ENCODE results near the gene PGM2.
"Not testable (repeated sequence)": the region's sequence is repeated elsewhere in the genome, so short reads cannot be mapped to it uniquely, and the experiment has no call there.

The PGM2 gene

DNA sequence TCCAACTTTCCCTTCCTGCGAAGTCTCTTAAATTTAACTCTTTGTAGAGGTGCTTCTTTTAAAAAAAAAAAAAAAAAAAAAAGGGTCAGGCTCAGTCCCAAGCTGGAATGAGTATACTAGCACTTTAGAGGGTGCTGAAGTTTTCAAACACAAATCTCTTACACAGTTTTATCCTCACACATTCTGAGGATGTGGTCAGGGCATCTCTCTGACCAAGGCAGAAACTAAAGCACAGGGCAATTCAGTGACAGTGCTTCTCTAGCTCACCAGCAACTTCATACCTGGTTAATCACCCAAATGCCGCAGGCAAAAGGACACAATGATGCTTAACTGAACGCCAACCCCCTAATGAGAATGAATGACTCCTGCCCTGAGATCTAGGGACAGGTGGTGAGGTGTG is 9.8 kb upstream of the PGM2 start:
- no peak for DNase-seq (ENCODE audit: low read depth in 3 of 3, low spot score in 1 of 3)

DNA sequence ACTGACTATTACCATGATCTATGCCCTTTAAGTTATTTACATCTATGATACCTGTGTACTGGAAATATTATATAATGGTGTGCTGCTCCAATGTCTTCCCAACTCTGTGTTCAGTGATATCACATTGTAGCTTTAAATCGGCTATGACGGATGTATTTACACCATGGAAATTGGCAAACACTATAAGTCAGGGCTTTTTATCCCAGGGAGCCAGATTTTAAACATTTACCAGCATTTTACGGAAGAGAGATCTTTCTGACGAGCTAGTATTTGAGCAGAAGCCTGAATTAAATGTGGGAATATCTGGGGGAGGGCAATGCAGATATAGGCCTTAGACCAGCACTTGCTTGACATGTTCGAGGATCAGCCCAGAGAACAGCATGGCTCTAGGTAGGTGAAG is 7.7 kb upstream of the PGM2 start:
- no peak for DNase-seq (ENCODE audit: low read depth in 3 of 3, low spot score in 1 of 3)

GRCh38 chr4:37820458-37820857 is 6.0 kb upstream of the PGM2 start:
- DNase-seq (ENCODE audit: low read depth in 3 of 3, low spot score in 1 of 3): not testable (repeated sequence)

GRCh38 chr4:37821953-37822605 is 4.4 kb upstream of the PGM2 start:
- no peak for DNase-seq (ENCODE audit: low read depth in 3 of 3, low spot score in 1 of 3)

DNA sequence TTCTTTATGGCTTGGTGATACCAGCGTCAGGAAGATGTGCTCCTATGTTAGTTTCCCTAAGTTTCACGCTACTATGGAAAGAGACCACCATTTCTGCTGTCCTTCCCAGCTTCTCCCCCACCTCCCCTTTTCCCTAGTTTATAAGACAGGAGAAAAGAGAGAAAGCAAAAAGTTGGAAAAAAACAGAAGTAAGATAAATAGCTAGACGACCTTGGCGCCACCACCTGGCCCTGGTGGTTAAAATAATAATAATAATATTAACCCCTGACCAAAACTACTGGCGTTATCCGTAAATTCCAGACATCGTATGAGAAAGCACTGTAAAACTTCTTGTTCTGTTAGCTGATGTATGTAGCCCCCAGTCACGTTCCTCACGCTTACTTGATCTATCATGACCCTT is 985 bp upstream of the PGM2 start:
- not testable (repeated sequence) for DNase-seq (ENCODE audit: low read depth in 3 of 3, low spot score in 1 of 3)

DNA sequence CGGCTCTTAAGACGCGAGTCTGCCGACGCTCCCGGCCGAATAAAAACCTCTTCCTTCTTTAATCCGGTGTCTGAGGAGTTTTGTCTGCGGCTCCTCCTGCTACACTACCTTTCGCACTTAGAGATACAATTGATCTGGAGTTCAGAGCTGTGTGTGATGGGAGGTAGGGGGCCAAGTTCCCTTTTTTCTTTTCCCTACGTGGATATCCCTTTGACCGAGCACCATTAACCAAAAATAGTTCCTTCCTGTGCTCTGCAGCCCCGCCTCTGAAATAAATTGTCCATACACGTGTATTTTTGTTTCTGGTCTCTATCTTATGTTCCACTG is 555 bp upstream of the PGM2 start:
- no peak for DNase-seq (ENCODE audit: low read depth in 3 of 3, low spot score in 1 of 3)

- DNase-seq (ENCODE audit: low read depth in 3 of 3, low spot score in 1 of 3): no peak
These were observed 672 bp downstream of the PGM2 start for GRCh38 chr4:37827030-37827685.

- no peak for DNase-seq (ENCODE audit: low read depth in 3 of 3, low spot score in 1 of 3)
These were observed 1.4 kb downstream of the PGM2 start for GRCh38 chr4:37827802-37828321.

GRCh38 chr4:37828843-37829242 is 2.4 kb downstream of the PGM2 start:
- DNase-seq (ENCODE audit: low read depth in 3 of 3, low spot score in 1 of 3): no peak

DNA sequence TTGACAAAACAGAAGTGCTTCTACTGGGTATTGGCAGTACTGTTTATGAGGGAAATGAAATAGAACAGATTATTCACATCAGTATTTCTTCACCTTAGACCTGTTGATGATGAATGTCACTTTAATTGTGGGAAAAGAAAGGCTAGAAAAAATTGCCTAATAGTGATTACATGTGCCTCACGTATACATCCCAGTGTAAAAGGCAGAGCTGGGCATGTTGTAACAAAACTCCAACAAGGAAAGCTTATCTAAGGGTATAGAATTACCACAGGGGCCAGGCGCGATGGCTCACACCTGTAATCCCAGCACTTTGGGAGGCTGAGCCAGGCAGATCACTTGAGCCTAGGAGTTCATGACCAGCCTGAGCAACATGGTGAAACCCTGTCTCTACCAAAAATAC is 4.2 kb downstream of the PGM2 start:
- no peak for DNase-seq (ENCODE audit: low read depth in 3 of 3, low spot score in 1 of 3)

- DNase-seq (ENCODE audit: low read depth in 3 of 3, low spot score in 1 of 3): no peak
These were observed 8.5 kb downstream of the PGM2 start for GRCh38 chr4:37835031-37835430.

GRCh38 chr4:37835806-37836205 is 9.3 kb downstream of the PGM2 start:
- DNase-seq (ENCODE audit: low read depth in 3 of 3, low spot score in 1 of 3): no peak

DNA sequence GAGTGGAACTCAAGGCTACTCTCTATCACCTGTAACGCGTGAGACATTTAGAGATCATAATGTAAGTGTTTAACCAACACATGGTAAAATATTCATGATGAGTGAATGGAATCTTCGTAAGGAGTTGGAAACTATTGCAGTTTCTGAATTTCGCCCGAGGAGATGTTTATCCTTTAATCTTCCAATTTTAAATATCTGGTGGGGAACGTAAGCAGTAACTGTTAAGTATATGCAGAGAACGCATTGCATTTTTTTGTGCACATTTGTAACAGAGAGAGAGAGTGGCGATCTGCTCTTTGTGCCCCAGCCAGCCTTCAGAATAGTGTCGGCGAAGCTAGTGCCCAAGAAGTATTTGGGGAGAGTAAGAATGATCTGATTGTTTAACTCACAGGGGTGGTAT is 9.8 kb downstream of the PGM2 start:
- DNase-seq (ENCODE audit: low read depth in 3 of 3, low spot score in 1 of 3): no peak

GRCh38 chr4:37836838-37837440 is 10.5 kb downstream of the PGM2 start:
- no peak for DNase-seq (ENCODE audit: low read depth in 3 of 3, low spot score in 1 of 3)

GRCh38 chr4:37837446-37837845 is 11.0 kb downstream of the PGM2 start:
- DNase-seq (ENCODE audit: low read depth in 3 of 3, low spot score in 1 of 3): no peak

DNA sequence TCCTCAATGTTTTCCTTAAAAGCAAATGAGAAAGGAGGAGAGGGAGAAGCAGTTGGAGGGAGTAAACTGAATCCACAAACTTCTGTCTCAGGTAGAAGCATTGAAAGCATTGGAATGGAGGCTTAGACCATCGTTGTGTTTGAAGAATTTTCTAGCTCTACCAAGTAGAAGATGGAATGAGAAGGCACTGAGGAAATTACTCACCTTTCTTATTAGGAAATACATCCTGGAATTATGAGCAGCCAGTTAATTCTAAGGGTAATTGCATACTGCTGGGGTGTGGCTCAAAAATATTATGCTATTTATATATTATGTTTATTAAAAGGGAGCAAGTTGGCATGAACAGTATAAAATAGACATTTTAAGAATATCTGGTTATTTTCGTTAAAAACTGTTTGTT is 12.9 kb downstream of the PGM2 start:
- DNase-seq (ENCODE audit: low read depth in 3 of 3, low spot score in 1 of 3): no peak

- no peak for DNase-seq (ENCODE audit: low read depth in 3 of 3, low spot score in 1 of 3)
These were observed 17.7 kb downstream of the PGM2 start for GRCh38 chr4:37844204-37844603.

DNA sequence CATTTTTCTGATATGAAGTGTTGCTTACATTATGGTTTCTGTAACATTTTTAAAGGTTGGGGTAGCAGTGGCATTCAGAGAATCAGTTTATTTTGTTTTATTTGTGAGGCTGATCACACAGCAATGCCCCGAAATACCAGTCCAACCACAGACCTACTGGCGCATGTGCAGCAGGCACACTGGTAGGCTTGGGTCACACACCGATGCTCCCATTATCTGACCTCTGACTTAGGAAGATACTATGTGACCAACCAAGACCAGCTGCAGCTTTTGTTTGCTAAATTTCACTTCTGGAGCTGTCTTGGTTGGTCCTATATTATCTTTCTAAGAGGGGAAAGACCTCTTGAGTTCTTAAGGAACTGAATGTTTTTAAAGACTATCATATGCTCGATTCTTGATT is 18.7 kb downstream of the PGM2 start:
- DNase-seq (ENCODE audit: low read depth in 3 of 3, low spot score in 1 of 3): no peak

GRCh38 chr4:37847311-37847884 is 20.9 kb downstream of the PGM2 start:
- no peak for DNase-seq (ENCODE audit: low read depth in 3 of 3, low spot score in 1 of 3)

GRCh38 chr4:37852376-37852775 is 25.9 kb downstream of the PGM2 start:
- DNase-seq (ENCODE audit: low read depth in 3 of 3, low spot score in 1 of 3): no peak

- no peak for DNase-seq (ENCODE audit: low read depth in 3 of 3, low spot score in 1 of 3)
These were observed 31.6 kb downstream of the PGM2 start for GRCh38 chr4:37858112-37858511.

DNA sequence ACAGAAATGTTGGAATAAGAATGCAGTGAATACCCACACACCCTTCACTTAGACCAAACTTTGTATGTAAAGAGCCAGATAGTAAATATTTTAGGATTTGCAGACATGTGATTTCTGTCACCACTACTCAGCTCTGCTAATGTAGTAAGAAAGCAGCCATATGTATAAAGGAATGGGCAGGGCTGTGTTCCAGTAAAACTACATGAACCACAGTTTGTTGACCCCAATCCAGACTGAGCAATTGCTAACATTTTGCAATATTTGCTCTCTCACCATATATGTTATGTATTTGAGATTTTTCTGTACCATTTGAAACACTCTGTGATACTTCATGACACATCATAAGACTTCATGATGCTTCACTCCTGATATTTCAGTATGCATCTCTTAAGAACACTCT is 32.4 kb downstream of the PGM2 start:
- no peak for DNase-seq (ENCODE audit: low read depth in 3 of 3, low spot score in 1 of 3)
